ENCODE data around the gene ZDHHC19.
"Not testable (repeated sequence)": the region's sequence is repeated elsewhere in the genome, so short reads cannot be mapped to it uniquely, and the experiment has no call there.

The ZDHHC19 gene

GRCh38 chr3:196198771-196199753 is 12.1 kb downstream of the ZDHHC19 start:
- DNase-seq = no peak

GRCh38 chr3:196198081-196198675 is 13.0 kb downstream of the ZDHHC19 start:
- no peak for DNase-seq

- DNase-seq = no peak
Measured at GRCh38 chr3:196197524-196197923, 13.7 kb downstream of the ZDHHC19 start.

GRCh38 chr3:196195664-196196265 is 15.4 kb downstream of the ZDHHC19 start:
- no peak for DNase-seq

GRCh38 chr3:196194542-196194915 is 16.7 kb downstream of the ZDHHC19 start:
- DNase-seq = no peak

- no peak for DNase-seq
Measured at GRCh38 chr3:196193736-196194541, 17.3 kb downstream of the ZDHHC19 start.

GRCh38 chr3:196193133-196193735 is 18.0 kb downstream of the ZDHHC19 start:
- no peak for DNase-seq

- DNase-seq = no peak
Measured at GRCh38 chr3:196192524-196193051, 18.6 kb downstream of the ZDHHC19 start.

GRCh38 chr3:196192036-196192523 is 19.1 kb downstream of the ZDHHC19 start:
- DNase-seq = no peak

- no peak for DNase-seq
Measured at GRCh38 chr3:196189566-196190347, 21.4 kb downstream of the ZDHHC19 start.

GRCh38 chr3:196186651-196187573 is 24.3 kb downstream of the ZDHHC19 start:
- peak; percentile 54 for DNase-seq

GRCh38 chr3:196184881-196185280 is 26.3 kb downstream of the ZDHHC19 start:
- DNase-seq = no peak

- DNase-seq = not testable (repeated sequence)
Measured at GRCh38 chr3:196184169-196184432, 27.1 kb downstream of the ZDHHC19 start.

- no peak for DNase-seq
Measured at GRCh38 chr3:196181127-196181546, 30.1 kb downstream of the ZDHHC19 start.

GRCh38 chr3:196180346-196180745 is 30.9 kb downstream of the ZDHHC19 start:
- no peak for DNase-seq

GRCh38 chr3:196179380-196180308 is 31.6 kb downstream of the ZDHHC19 start:
- peak; percentile 74 for DNase-seq

- DNase-seq = no peak
Measured at GRCh38 chr3:196178993-196179379, 32.2 kb downstream of the ZDHHC19 start.

GRCh38 chr3:196177967-196178366 is 33.2 kb downstream of the ZDHHC19 start:
- no peak for DNase-seq

GRCh38 chr3:196177567-196177966 is 33.6 kb downstream of the ZDHHC19 start:
- no peak for DNase-seq
